ENCODE results near the gene AMFR.

AMFR gene

DNA sequence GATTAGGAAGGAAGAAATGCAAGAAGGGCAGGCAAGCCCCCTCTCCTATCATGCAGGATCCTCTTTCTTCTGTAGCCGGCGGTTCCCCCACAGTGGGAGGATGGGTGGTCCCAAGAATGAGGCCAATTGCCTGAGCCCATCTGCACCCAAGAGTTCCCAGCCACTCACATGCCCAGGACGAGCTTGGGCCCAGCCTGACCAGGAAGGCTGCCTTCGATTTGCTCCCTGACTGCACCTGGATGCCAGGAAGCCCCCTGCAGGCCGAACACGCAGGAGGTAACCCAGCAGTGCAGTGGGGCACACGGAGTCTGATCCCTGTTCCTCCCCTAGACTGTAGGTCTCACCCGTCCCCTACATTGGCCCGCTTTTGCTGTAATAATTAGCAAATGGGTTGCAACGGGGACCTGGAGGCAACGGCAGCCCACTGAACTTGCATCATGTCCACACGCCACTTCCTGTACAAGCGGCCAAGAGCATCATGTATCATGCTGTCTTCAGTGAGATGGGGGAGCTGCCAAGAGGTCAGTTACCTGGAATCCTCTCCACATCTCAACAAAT, 67.5 kb downstream of the AMFR start:
- no peaks in the 10 kb centered on the region for H3K9me3 ChIP-seq (ENCODE audit: severe bottlenecking)
- H3K27ac ChIP-seq = no peak overlapping the region
- TF ChIP-seq, protein P1, sequence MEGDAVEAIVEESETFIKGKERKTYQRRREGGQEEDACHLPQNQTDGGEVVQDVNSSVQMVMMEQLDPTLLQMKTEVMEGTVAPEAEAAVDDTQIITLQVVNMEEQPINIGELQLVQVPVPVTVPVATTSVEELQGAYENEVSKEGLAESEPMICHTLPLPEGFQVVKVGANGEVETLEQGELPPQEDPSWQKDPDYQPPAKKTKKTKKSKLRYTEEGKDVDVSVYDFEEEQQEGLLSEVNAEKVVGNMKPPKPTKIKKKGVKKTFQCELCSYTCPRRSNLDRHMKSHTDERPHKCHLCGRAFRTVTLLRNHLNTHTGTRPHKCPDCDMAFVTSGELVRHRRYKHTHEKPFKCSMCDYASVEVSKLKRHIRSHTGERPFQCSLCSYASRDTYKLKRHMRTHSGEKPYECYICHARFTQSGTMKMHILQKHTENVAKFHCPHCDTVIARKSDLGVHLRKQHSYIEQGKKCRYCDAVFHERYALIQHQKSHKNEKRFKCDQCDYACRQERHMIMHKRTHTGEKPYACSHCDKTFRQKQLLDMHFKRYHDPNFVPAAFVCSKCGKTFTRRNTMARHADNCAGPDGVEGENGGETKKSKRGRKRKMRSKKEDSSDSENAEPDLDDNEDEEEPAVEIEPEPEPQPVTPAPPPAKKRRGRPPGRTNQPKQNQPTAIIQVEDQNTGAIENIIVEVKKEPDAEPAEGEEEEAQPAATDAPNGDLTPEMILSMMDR (IDR thresholded peaks at IDR 0.05; ENCODE audit: low read depth, low read length) = peak; percentile 52; the same call in 1 of the 2 replicates
- H3K27me3 ChIP-seq (ENCODE audit: insufficient read depth, low read depth, severe bottlenecking) = no peaks in the 10 kb centered on the region
- no peak for DNase-seq
- no peak overlapping the region for H3K4me3 ChIP-seq (ENCODE audit: low read depth, low read length)
- peaks cover 7% of the 10 kb centered on the region for H3K36me3 ChIP-seq

DNA sequence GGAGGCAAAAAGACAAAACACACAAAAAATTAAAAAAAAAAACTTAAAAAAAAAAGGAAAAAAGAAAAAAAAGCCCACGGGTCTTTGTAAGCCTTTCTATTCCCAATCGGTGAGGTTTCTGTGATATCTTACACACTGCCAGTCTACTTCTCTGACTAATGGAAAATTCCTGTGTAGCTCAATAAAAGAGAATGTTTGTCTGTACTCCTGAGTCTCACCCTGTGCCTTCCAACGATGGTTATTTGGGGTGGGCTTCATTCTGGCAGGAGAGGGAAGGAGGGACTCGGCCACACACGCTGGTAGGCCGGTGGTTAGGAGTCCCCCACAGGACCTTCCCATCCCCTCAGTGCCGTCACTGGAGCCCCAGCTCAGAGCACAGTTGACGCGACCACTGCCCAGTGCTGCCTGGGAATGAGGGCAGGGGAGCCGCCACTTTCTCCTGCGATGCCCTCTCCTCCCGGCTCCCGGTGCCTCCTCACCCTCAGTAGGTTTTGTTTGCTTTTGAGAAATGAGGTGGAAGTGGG, 68.0 kb downstream of the AMFR start:
- Histone ChIP-seq H3K27ac (peak overlapping the region; percentile 69; the same call in 1 of the 2 replicates), H3K27me3 (ENCODE audit: insufficient read depth, low read depth, severe bottlenecking) (no peaks in the 10 kb centered on the region), H3K9me3 (ENCODE audit: severe bottlenecking) (no peaks in the 10 kb centered on the region), H3K36me3 (peaks cover 2% of the 10 kb centered on the region), H3K4me3 (ENCODE audit: low read depth, low read length) (peak overlapping the region; percentile 44)
- TF ChIP-seq, protein P1 (IDR thresholded peaks at IDR 0.05; ENCODE audit: low read depth, low read length) = no peak
- DNase-seq = no peak

DNA sequence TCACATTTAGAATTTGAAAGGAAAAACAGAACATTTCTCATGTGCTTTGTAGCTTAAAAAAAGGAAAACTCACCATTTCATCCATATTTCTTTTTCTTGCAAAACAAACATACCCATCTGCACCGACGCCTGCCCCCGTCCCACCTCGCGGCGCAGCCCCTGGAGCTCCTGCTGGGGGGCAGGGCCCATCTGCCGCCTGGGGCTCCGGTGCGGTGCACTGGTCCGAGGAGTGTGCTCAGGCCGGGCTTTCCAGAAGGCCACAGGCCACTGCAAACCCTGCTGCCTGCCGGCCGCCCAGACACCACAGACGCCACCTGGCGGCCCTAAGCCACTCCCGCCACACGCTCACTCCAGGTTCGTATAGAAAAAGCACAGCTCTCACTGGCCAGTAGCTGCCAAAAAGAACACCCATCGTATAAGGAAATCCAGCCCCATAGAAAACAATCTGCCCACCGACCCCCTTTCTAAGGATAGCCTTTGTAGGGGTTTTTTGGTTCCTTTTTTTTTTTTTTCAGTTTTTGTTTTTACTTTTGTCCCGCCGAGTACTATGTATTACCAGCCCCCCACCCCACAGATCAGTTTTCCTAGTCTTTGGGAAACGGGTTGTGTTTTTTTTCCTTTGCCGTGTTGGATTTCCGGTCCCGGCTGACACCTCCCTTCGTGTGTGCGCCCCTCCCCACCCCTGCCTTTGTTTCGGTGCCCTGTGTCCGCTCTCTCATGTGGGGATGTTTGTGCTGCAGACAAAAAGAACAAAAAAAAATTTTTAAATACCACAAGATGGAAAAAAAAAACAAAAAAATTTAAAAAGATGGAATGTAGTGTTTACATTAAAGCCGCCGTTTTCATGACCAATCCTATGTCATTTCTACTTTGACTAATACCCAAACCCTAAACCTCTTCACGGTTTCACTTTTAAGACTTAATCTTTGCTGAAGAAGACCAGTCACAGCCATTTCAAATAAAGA, 68.8 kb downstream of the AMFR start:
- no peaks in the 10 kb centered on the region for H3K9me3 ChIP-seq (ENCODE audit: severe bottlenecking)
- TF ChIP-seq, protein P1 (IDR thresholded peaks at IDR 0.05; ENCODE audit: low read depth, low read length) = peak; percentile 90
- peak; percentile 88 for DNase-seq
- no peaks in the 10 kb centered on the region for H3K36me3 ChIP-seq
- no peaks in the 10 kb centered on the region for H3K27me3 ChIP-seq (ENCODE audit: insufficient read depth, low read depth, severe bottlenecking)
- peak overlapping the region; percentile 69 for H3K27ac ChIP-seq
- peak overlapping the region; percentile 44 for H3K4me3 ChIP-seq (ENCODE audit: low read depth, low read length)

DNA sequence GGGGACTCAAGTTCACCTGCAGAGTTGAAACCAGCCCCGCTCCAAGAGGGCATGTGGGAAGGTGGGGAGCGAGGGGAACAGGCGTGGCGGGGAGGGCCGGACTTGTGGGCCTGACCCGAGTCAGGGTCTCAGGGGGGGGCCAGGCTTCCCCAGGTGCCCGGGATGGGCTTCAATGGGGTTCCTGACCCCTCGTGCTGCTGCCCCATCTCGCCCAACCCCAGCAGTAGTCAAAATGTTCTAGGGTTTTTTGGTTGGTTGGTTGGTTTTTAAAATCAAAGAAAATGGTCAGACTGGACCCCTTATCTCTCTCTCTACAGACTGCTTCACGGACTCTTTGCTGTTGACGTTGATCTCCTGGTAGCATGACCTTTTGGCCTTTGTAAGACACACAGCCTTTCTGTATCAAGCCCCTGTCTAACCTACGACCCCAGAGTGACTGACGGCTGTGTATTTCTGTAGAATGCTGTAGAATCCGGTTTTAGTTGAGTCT, 69.5 kb downstream of the AMFR start:
- Histone ChIP-seq H3K27ac (peak overlapping the region; percentile 69), H3K27me3 (ENCODE audit: insufficient read depth, low read depth, severe bottlenecking) (no peaks in the 10 kb centered on the region), H3K9me3 (ENCODE audit: severe bottlenecking) (no peaks in the 10 kb centered on the region), H3K4me3 (ENCODE audit: low read depth, low read length) (no peak overlapping the region), H3K36me3 (no peaks in the 10 kb centered on the region)
- DNase-seq = no peak
- TF ChIP-seq, protein P1 (IDR thresholded peaks at IDR 0.05; ENCODE audit: low read depth, low read length) = no peak

DNA sequence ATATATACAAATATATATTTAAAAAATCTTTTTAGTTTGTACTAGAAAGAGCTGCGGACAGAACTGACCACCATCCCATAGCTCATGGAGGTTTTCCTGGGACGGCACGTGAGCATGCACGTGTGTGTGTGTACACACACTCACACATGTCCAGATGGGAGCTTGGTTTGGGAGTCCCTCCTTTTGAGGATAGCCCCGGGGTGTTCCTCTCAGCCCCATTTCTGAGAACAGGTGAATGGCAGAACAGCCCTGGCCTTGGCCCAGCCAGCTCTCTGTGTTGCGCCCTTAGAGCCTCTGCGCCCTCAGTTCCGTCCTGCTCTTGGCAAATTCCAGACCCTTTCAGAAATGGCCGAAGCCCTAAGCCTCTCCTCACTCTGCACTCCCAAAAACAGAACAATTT, 70.1 kb downstream of the AMFR start:
- TF ChIP-seq, protein P1 (IDR thresholded peaks at IDR 0.05; ENCODE audit: low read depth, low read length) = no peak
- H3K27ac ChIP-seq = no peak overlapping the region
- no peak for DNase-seq
- no peak overlapping the region for H3K4me3 ChIP-seq (ENCODE audit: low read depth, low read length)
- no peaks in the 10 kb centered on the region for H3K27me3 ChIP-seq (ENCODE audit: insufficient read depth, low read depth, severe bottlenecking)
- no peaks in the 10 kb centered on the region for H3K36me3 ChIP-seq
- H3K9me3 ChIP-seq (ENCODE audit: severe bottlenecking) = no peaks in the 10 kb centered on the region
